Fibroblast of the aortic adventitia (primary cell): Measurements from ENCODE around the gene RNF13. TPM values are rescaled to one million over a fixed set of nuclear protein-coding genes. Genes with fewer than 3 reads are reported as not detected.
"Not testable (repeated sequence)": the region's sequence is repeated elsewhere in the genome, so short reads cannot be mapped to it uniquely, and the experiment has no call there.

Experiments used
- DNase-seq: peaks from one replicate; pipeline ENCODE4 v3.0.0-alpha.2; 2010; ENCODE audit warnings: low read depth
- H3K4me3 ChIP-seq: 2 replicates; pipeline ENCODE4 v1.5.1; 2011; ENCODE audit warnings: low read depth, mild to moderate bottlenecking, control low read depth, low read length, moderate library complexity
- CTCF ChIP-seq: IDR thresholded peaks from 2 replicates; pipeline ENCODE4 v1.5.1; 2011; ENCODE audit warnings: mild to moderate bottlenecking, low read length, control low read depth, inconsistent platforms; ENCODE audit not compliant: insufficient read depth
- total RNA-seq: library from RNA; depleted of rRNA; stranded (reverse); fragments of >200 nt; gene quantifications from 2 replicates; pipeline ENCODE4 v1.2.3, GENCODE V29; 2012; ENCODE audit warnings: low replicate concordance

Gene RNF13
- total RNA-seq, 1 donor = 68.8 TPM

GRCh38 chr3:149917124-149917667, 104.2 kb downstream of the RNF13 start:
- no peak for TF ChIP-seq CTCF
- no peak overlapping the region for H3K4me3 ChIP-seq
- no peak for DNase-seq

- no peak overlapping the region for H3K4me3 ChIP-seq
- no peak for TF ChIP-seq CTCF
- no peak for DNase-seq
These were observed 106.5 kb downstream of the RNF13 start for GRCh38 chr3:149919509-149919908.

- no peak for TF ChIP-seq CTCF
- no peak for DNase-seq
- no peak overlapping the region for H3K4me3 ChIP-seq
These were observed 107.1 kb downstream of the RNF13 start for GRCh38 chr3:149920119-149920518.

GRCh38 chr3:149933008-149933407, 120.0 kb downstream of the RNF13 start:
- TF ChIP-seq CTCF = no peak
- DNase-seq = no peak
- no peak overlapping the region for H3K4me3 ChIP-seq

GRCh38 chr3:149933858-149934257, 120.8 kb downstream of the RNF13 start:
- H3K4me3 ChIP-seq = no peak overlapping the region
- no peak for TF ChIP-seq CTCF
- DNase-seq = no peak

- DNase-seq = peak; percentile 90
- TF ChIP-seq CTCF = no peak
- no peak overlapping the region for H3K4me3 ChIP-seq
These were observed 121.5 kb downstream of the RNF13 start for GRCh38 chr3:149934524-149934923.

- DNase-seq = peak; percentile 71
- peak; percentile 77 for TF ChIP-seq CTCF
- no peak overlapping the region for H3K4me3 ChIP-seq
These were observed 123.8 kb downstream of the RNF13 start for GRCh38 chr3:149936812-149937230.

- peak; percentile 73 for DNase-seq
- not testable (repeated sequence) for H3K4me3 ChIP-seq
These were observed 125.5 kb downstream of the RNF13 start for GRCh38 chr3:149938392-149939055.
